CD4-positive, alpha-beta T cell treated with Interleukin-2 at 100 ng/mL for 4 hours (primary cell): Measurements from ENCODE around the gene CRELD1.
A peak's percentile ranks its signal among the peaks of the same experiment; 100 is the strongest.
"Not testable (repeated sequence)": the region's sequence is repeated elsewhere in the genome, so short reads cannot be mapped to it uniquely, and the experiment has no call there.

Experiments used
- DNase-seq: peaks from one replicate; pipeline ENCODE4 v3.0.0-alpha.2; 2020; ENCODE audit warnings: low spot score

Gene CRELD1

GRCh38 chr3:9935966-9936510 is 2.4 kb downstream of the CRELD1 start:
- DNase-seq = no peak

- DNase-seq = no peak
Measured at GRCh38 chr3:9937486-9938238, 4.0 kb downstream of the CRELD1 start.

DNA sequence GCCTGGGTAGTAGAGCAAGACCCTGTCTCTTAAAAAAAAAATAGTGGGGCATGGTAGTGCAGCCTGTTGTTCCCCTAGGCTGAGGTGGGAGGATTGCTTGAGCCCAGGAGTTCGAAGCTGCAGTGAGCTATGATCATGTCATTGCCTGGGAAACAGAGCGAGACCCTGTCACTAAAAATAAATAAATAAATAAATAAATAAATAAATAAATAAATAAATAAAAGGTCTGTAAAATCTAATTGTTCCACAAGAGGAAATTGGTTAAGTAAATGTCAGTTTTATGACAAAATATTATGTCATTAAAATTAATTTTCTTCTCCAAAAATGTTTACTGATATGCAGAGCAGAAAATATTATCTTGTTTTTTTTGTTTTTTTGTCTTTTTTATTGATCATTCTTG is 5.3 kb downstream of the CRELD1 start:
- DNase-seq = no peak

- not testable (repeated sequence) for DNase-seq
Measured at GRCh38 chr3:9939906-9940305, 6.3 kb downstream of the CRELD1 start.

DNA sequence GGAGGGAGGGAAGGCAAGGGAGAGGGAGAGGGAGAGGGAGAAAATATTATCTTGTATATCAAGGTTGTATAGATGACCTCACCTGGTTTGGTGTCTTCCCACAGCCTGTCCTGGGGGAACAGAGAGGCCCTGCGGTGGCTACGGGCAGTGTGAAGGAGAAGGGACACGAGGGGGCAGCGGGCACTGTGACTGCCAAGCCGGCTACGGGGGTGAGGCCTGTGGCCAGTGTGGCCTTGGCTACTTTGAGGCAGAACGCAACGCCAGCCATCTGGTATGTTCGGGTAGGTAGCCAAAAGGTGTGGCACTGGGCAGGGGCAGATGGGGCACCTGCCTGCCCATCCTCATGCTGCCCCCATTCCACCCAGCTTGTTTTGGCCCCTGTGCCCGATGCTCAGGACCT is 7.1 kb downstream of the CRELD1 start:
- DNase-seq = no peak

DNA sequence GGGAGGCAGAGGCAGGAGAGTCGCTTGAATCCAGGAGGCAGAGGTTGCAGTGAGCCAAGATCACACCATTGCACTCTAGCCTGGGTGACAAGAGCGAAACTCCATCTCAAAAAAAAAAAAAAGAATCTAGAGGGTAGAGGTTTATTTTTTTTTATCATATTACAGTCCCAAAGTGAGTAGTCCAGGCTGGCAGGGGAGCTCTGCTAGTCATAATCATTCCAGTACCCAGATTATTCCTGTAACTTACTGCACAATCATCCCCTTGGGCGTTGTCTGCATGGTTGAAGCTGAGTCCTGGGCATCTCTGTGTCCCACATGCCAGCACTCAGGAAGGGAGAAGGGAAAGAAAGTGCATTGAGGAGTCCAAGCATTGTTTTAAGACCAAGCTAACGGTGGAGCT is 8.5 kb downstream of the CRELD1 start:
- DNase-seq = no peak

DNA sequence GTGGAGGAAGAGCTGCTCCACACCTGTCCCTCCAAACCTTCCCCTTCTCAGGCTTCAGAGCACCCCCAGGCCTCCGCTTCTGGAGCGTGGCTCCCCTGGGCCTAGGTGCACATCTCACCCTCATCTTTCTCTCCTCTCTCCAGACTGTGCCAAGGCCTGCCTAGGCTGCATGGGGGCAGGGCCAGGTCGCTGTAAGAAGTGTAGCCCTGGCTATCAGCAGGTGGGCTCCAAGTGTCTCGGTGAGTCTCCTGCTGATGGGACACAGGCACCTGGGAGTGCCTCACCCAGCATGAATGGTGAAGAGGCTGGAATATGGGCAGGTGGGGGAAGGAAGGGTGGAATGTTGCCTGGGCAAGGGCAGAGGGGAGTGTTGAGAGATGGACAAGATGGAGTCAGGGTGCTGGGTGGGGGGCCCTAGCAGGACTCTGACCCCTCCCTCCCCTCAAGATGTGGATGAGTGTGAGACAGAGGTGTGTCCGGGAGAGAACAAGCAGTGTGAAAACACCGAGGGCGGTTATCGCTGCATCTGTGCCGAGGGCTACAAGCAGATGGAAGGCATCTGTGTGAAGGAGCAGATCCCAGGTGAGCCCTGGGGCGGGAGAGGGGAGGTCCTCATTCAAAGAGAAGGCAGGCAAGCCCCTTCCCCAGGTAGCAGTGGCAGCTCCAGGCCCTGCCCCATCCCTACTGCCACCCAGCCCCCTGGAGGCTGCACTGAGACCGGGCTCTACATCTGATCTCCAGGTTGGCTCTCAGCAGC is 9.5 kb downstream of the CRELD1 start:
- DNase-seq = no peak

DNA sequence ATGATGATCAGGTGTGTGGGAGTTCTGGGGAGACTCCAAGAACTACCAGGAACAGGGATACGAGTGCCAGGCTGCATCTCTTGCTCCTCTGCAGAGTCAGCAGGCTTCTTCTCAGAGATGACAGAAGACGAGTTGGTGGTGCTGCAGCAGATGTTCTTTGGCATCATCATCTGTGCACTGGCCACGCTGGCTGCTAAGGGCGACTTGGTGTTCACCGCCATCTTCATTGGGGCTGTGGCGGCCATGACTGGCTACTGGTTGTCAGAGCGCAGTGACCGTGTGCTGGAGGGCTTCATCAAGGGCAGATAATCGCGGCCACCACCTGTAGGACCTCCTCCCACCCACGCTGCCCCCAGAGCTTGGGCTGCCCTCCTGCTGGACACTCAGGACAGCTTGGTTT is 10.6 kb downstream of the CRELD1 start:
- no peak for DNase-seq

GRCh38 chr3:9945358-9945757 is 11.7 kb downstream of the CRELD1 start:
- no peak for DNase-seq

DNA sequence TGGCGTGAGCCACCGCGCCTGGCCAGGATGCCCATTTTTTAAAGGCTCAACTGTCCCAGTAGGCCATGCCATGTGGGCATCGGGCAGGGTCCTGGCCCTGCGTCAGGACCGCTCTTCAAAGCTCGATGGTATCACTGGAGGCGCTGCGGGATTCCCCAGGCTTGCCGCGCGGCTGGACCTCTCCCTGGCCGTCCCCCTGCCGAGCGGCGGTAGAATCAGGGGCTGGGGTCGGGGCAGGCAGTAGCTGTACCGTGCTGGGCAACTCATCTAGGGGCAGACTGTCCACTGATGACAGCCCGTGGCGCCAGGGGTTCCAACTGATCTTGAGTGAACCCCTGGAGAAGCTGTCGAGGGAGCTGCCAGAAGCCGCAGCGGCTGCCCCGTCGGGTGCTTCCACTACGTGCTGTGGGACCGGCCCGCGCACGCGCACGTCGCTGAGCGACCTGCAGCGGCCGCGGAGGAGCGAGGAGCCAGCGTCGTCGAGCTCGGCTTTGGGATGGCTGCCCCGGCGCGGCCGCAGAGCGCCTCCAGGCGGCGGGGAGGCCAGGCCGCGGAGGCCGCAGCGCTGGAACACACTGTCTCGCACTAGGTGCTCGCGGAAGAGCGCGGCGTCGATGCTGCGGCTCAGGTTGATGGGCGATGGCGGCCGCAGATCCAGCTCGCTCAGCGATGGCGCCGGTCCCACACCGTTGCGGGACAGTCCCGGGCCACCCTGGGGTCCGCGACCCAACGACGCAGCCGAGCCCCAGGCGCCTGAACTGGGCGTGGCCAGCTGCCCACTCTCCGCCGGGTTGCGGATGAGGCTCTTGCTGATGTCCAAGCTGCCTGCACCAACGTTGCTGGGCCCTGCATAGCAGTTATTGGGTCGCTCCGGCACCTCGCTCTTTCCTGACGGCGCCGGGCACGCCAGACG is 12.7 kb downstream of the CRELD1 start:
- DNase-seq = peak; percentile 82

DNA sequence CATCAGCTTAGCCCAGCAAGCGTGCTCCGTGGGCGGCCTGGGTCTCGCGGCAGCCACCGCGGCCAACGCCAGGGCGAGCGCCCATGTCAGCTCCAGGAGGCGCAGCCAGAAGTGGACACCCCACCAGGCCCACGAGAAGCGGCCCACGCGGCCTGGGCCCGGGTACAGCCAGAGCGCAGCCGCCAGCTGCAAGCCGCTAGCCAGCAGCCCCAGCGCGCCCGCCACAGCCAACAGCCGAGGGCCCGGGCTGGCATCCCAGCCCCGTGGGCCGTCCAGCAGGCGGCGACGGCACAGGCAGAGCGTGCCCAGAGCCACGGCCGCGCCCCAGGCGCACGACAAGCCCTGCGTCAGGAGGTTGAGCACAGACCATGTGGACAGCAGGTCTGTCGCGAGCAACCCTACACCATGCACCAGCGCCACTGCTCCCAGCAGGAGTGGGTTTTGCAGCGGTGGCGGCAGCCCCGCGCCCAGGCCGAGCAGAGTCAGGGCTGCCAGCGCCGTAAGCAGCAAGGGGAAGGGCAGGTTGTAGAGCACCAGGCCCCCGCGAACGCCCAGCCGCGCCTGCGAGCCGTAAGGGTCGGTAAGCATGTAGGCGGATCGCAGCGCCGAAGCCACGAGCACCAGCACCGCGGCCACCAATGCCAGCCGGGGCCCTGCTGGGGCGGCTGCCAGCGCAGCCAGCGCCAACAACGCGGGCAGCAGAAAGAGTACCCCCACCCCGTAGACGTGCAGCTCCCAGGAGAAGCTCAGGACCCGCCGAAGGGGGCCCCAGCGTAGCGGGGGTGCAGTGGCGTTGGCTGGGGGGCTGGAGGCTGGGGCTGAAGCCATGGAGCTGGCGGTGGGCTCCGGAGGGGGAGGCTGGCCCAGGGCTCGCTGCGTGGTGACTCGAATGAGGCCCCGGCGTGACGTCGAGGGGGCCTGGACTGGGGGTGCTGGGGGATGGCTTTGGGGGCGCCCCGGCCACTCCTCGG is 13.7 kb downstream of the CRELD1 start:
- DNase-seq = no peak

DNA sequence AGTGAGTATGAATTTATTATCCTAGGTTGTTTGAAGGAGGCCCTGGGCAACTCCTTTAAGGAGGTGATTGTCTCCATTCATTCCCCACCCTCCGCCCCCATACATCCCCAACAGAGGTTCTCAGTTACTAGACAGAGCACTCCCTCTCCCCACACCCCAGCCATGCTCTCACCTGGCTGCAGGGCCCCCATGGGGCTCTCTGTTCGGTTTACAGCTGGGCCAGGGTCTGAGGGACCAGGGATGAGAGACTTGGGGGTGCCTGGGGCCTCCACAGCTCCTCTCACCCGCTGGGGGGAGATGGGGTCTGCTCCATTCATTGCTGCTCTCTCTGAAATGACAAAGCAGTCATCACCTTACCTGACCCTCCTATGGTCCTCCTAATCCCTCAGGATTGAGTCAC is 15.0 kb downstream of the CRELD1 start:
- DNase-seq = no peak

GRCh38 chr3:9949115-9949514 is 15.5 kb downstream of the CRELD1 start:
- DNase-seq = no peak

DNA sequence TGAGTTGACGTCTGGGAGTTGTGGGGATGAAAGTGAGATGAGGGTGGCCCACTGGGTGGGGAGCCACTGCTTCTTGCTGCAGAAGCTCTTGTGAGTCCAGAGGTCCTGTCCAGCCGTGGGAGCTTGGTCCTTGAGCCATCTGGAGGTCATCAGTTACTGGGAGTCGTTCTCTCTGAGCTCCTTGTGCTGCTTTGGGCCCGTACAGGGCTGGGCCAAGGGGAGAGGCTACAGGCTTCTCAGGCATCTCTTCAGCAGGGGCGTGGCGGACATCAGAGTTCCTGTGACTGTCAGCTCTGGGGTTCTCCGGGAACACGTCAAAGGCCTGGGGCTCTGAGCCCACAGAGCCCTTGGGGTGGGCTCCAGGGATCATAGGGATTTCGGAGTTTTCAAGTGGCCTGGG is 16.0 kb downstream of the CRELD1 start:
- no peak for DNase-seq

- no peak for DNase-seq
Measured at GRCh38 chr3:9951126-9951525, 17.5 kb downstream of the CRELD1 start.

GRCh38 chr3:9951598-9951961 is 17.9 kb downstream of the CRELD1 start:
- DNase-seq = no peak

GRCh38 chr3:9951962-9952805 is 18.6 kb downstream of the CRELD1 start, which contains the start of gene PRRT3:
PRRT3 (minus strand) TSS chr3:9952408; CDS start chr3:9950115, 2,293 bp downstream.
- DNase-seq = peak; percentile 49

- no peak for DNase-seq
Measured at GRCh38 chr3:9955067-9955502, 21.5 kb downstream of the CRELD1 start.

GRCh38 chr3:9955611-9956352 is 22.1 kb downstream of the CRELD1 start:
- no peak for DNase-seq
